CD14-positive monocyte (primary cell): ENCODE data around the gene RASEF. TPM values are rescaled to one million over a fixed set of nuclear protein-coding genes. Genes with fewer than 3 reads are reported as not detected.

Experiments used
- DNase-seq, 3 donors: peaks; one replicate each; pipeline ENCODE4 v3.0.0-alpha.2; 2011 to 2022
- H2AFZ ChIP-seq: 2 replicates; pipeline ENCODE4 v1.6.0; 2012; ENCODE audit warnings: mild to moderate bottlenecking, low read depth, low read length, inconsistent platforms; ENCODE audit not compliant: insufficient read depth, poor library complexity, severe bottlenecking
- H3K27ac ChIP-seq, 2 donors: 1 replicate in 1 of 2; 2 replicates in 1 of 2; pipeline ENCODE4 v1.5.1; 2012 to 2013; ENCODE audit warnings: low read length in 2 of 2, control low read depth in 1 of 2, inconsistent platforms in 1 of 2, low read depth in 1 of 2, mild to moderate bottlenecking in 1 of 2
- H3K27me3 ChIP-seq, 2 donors: one replicate each; pipeline versions ENCODE4 v1.6.0 to v1.6.1; 2011 to 2013; ENCODE audit warnings: low read length in 2 of 2; ENCODE audit not compliant: control insufficient read depth in 2 of 2, insufficient read depth in 2 of 2
- H3K36me3 ChIP-seq, 2 donors: replicated peaks in 1 of 2; 1 replicate in 1 of 2; 2 replicates in 1 of 2; pipeline versions ENCODE4 v1.5.1 to v1.6.1; 2012 to 2013; ENCODE audit warnings: low read length in 2 of 2, control low read depth in 1 of 2, inconsistent platforms in 1 of 2, mild to moderate bottlenecking in 1 of 2; ENCODE audit not compliant: insufficient read depth in 2 of 2, control insufficient read depth in 1 of 2
- H3K4me1 ChIP-seq, 2 donors: 1 replicate in 1 of 2; 2 replicates in 1 of 2; pipeline versions ENCODE4 v1.5.1 to v1.6.1; 2012 to 2013; ENCODE audit warnings: low read length in 2 of 2, control low read depth in 1 of 2, inconsistent platforms in 1 of 2, mild to moderate bottlenecking in 1 of 2, moderate library complexity in 1 of 2; ENCODE audit not compliant: insufficient read depth in 2 of 2, control insufficient read depth in 1 of 2
- H3K4me2 ChIP-seq: replicated peaks from 2 replicates; pipeline ENCODE3; 2012; ENCODE audit warnings: low read length, moderate library complexity, mild to moderate bottlenecking; ENCODE audit not compliant: poor library complexity, severe bottlenecking; ENCODE audit errors: extremely low read depth
- H3K4me3 ChIP-seq, 3 experiments: fragments of 200-600 bp in 1 of 3; sonication (generic) in 1 of 3; replicated peaks in 1 of 3; 1 replicate in 2 of 3; 2 replicates in 1 of 3; pipeline ENCODE4 v1.5.1; 2011 to 2013; ENCODE audit warnings: low read length in 3 of 3, mild to moderate bottlenecking in 3 of 3, control low read depth in 2 of 3, low read depth in 2 of 3, inconsistent platforms in 1 of 3, moderate library complexity in 1 of 3
- H3K79me2 ChIP-seq: 2 replicates; pipeline ENCODE4 v1.6.0; 2012; ENCODE audit warnings: mild to moderate bottlenecking, control low read depth, inconsistent platforms, low read length, moderate library complexity; ENCODE audit not compliant: insufficient read depth
- H3K9ac ChIP-seq: 2 replicates; pipeline ENCODE4 v1.6.0; 2017; ENCODE audit warnings: low read length, mild to moderate bottlenecking; ENCODE audit not compliant: insufficient read depth, poor library complexity, severe bottlenecking
- H3K9me3 ChIP-seq, 2 donors: replicated peaks in 1 of 2; 1 replicate in 1 of 2; 2 replicates in 1 of 2; pipeline versions ENCODE4 v1.5.1 to v1.6.1; 2012 to 2013; ENCODE audit warnings: low read length in 2 of 2, control low read depth in 1 of 2; ENCODE audit not compliant: control insufficient read depth in 1 of 2, insufficient read depth in 1 of 2
- H4K20me1 ChIP-seq: 2 replicates; pipeline ENCODE4 v1.6.0; 2012; ENCODE audit warnings: mild to moderate bottlenecking, low read length, control low read depth, moderate library complexity; ENCODE audit not compliant: insufficient read depth
- H3K27ac Mint-ChIP-seq, 7 donors: one replicate each; pipeline ENCODE4 v1.8.0; 2020; ENCODE audit warnings: mild to moderate bottlenecking in 7 of 7, mixed read lengths in 7 of 7, moderate library complexity in 6 of 7, inconsistent platforms in 2 of 7
- H3K27me3 Mint-ChIP-seq, 3 donors: one replicate each; pipeline ENCODE4 v1.8.0; 2021 to 2022; ENCODE audit warnings: low read depth in 3 of 3, mild to moderate bottlenecking in 3 of 3, mixed read lengths in 3 of 3, moderate library complexity in 3 of 3, inconsistent platforms in 1 of 3
- H3K36me3 Mint-ChIP-seq, 2 donors: one replicate each; pipeline ENCODE4 v1.8.0; 2020; ENCODE audit warnings: mixed read lengths in 2 of 2, inconsistent platforms in 1 of 2, mild to moderate bottlenecking in 1 of 2
- H3K4me1 Mint-ChIP-seq: one replicate; pipeline ENCODE4 v1.8.0; 2020; ENCODE audit warnings: mild to moderate bottlenecking, mixed read lengths
- H3K4me3 Mint-ChIP-seq, 2 donors: one replicate each; pipeline ENCODE4 v1.8.0; 2020; ENCODE audit warnings: mild to moderate bottlenecking in 2 of 2, mixed read lengths in 2 of 2, moderate library complexity in 1 of 2
- H3K9me3 Mint-ChIP-seq, 7 donors: one replicate each; pipeline ENCODE4 v1.8.0; 2020 to 2022; ENCODE audit warnings: mixed read lengths in 7 of 7, mild to moderate bottlenecking in 6 of 7, moderate library complexity in 6 of 7, inconsistent platforms in 2 of 7
- CTCF ChIP-seq: fragments of 200-600 bp; IDR thresholded peaks from one replicate; pipeline ENCODE4 v1.8.0; 2022; ENCODE audit warnings: antibody characterized with exemption, mild to moderate bottlenecking
- WGBS: methylation state at CpG from one replicate; pipeline ENCODE4 v1.1.5; 2013; ENCODE audit warnings: missing lambda C conversion rate; ENCODE audit not compliant: insufficient coverage; 5-methylcytosine and 5-hydroxymethylcytosine counted together
- intact Hi-C, 2 donors: fragments of 100-400 bp; cut with micrococcal nuclease; formaldehyde crosslinking; loops; one replicate each; pipeline versions ENCODE4 v1.15.0 to v1.15.1; 2023
- polyA plus RNA-seq, 3 donors: library from polyadenylated mRNA; depleted of rRNA in 1 of 3; unstranded in 2 of 3; stranded (reverse) in 1 of 3; fragments of 300-500 nt in 2 of 3; fragments of >200 nt in 1 of 3; fragmentation: Illumina TruSeq in 2 of 3; gene quantifications; 1 replicate in 2 of 3; 2 replicates in 1 of 3; pipeline ENCODE4 v1.2.3, GENCODE V29; 2012 to 2021

The RASEF gene
- polyA plus RNA-seq, 3 donors: not detected

GRCh38 chr9:83015897-83016296, 47.0 kb downstream of the RASEF start:
- Mint-ChIP-seq H3K4me1 (peaks cover 9% of the 10 kb centered on the region), H3K27ac (no peak overlapping the region), H3K27me3 (peaks cover 0 to 1% (median 0%) of the 10 kb centered on the region in 3 donors), H3K4me3 (no peak overlapping the region), H3K36me3 (no peaks in the 10 kb centered on the region), H3K9me3 (peaks cover 0 to 9% (median 3%) of the 10 kb centered on the region in 7 donors)
- no peaks in the 10 kb centered on the region for H3K9me3 ChIP-seq
- H3K4me2 ChIP-seq: no peak overlapping the region
- intact Hi-C loops: no loop called here
- H3K4me1 ChIP-seq: no peaks in the 10 kb centered on the region
- no peak overlapping the region for H3K9ac ChIP-seq
- H3K27me3 ChIP-seq: no peaks in the 10 kb centered on the region
- no peak overlapping the region for H2AFZ ChIP-seq
- H3K79me2 ChIP-seq: no peaks in the 10 kb centered on the region
- H4K20me1 ChIP-seq: no peaks in the 10 kb centered on the region
- H3K4me3 ChIP-seq: no peak overlapping the region
- no peak for TF ChIP-seq CTCF
- no CpG with 5 or more reads among the region's 2 CpGs for WGBS
- no peaks in the 10 kb centered on the region for H3K36me3 ChIP-seq
- no peak overlapping the region for H3K27ac ChIP-seq
- DNase-seq: no peak

- no peaks in the 10 kb centered on the region for H3K79me2 ChIP-seq
- no peaks in the 10 kb centered on the region for H3K36me3 ChIP-seq
- H3K27me3 ChIP-seq: no peaks in the 10 kb centered on the region
- DNase-seq: no peak
- intact Hi-C loops: no loop called here
- H3K4me3 ChIP-seq: no peak overlapping the region
- H2AFZ ChIP-seq: no peak overlapping the region
- Mint-ChIP-seq H3K27me3 (peaks cover 0 to 1% (median 0%) of the 10 kb centered on the region in 3 donors), H3K9me3 (peaks cover 0 to 9% (median 3%) of the 10 kb centered on the region in 7 donors), H3K4me3 (no peak overlapping the region), H3K27ac (no peak overlapping the region), H3K36me3 (no peaks in the 10 kb centered on the region), H3K4me1 (peaks cover 9% of the 10 kb centered on the region)
- TF ChIP-seq CTCF: no peak
- no peak overlapping the region for H3K4me2 ChIP-seq
- no peaks in the 10 kb centered on the region for H4K20me1 ChIP-seq
- H3K9ac ChIP-seq: no peak overlapping the region
- H3K27ac ChIP-seq: no peak overlapping the region
- no peaks in the 10 kb centered on the region for H3K4me1 ChIP-seq
- H3K9me3 ChIP-seq: no peaks in the 10 kb centered on the region
- WGBS: 95% methylated on average over 2 of the region's 3 CpGs
These were observed 48.9 kb downstream of the RASEF start for GRCh38 chr9:83013867-83014605.
